ENCODE data around the gene THBS2. TPM values are rescaled to one million over a fixed set of nuclear protein-coding genes. Genes with fewer than 3 reads are reported as not detected.
A peak's percentile ranks its signal among the peaks of the same experiment; 100 is the strongest.

Gene THBS2
- total and polyA plus RNA-seq, 2 of the 4 experiments (the other 2 are of a cell fraction), result 97.3 to 113 TPM

GRCh38 chr6:169274781-169275180 is 21.1 kb upstream of the THBS2 start:
- no peak overlapping the region; the same call in 2 of the 3 replicates for H2BK15ac ChIP-seq (ENCODE audit: low read depth, low read length)
- CTCF ChIA-PET, result interaction anchor here (1.0 kb wide), 1 partner anchor 10 kb away, joined by 4 read pairs; no protein-coding TSS in a partner anchor
- no peak overlapping the region for H3K9ac ChIP-seq (ENCODE audit: low read depth, low read length)
- H3K9me1 ChIP-seq (ENCODE audit: insufficient read depth, low read length), result no peaks in the 10 kb centered on the region
- H2AK9ac ChIP-seq (replicated peaks; ENCODE audit: low read depth, low read length, poor library complexity), result peak overlapping the region; percentile 7
- H3K4me3 ChIP-seq (ENCODE audit: insufficient read depth, low read depth, low read length), result no peak overlapping the region
- BruUV-seq (replicated peaks), result no TSS peak
- intact Hi-C loops (cut with micrococcal nuclease), result no loop called here
- H3K36me3 ChIP-seq (ENCODE audit: control insufficient read depth, insufficient read depth, low read length), result no peaks in the 10 kb centered on the region
- no peak overlapping the region for H3K27ac ChIP-seq (ENCODE audit: insufficient read depth, low read length)
- H3K14ac ChIP-seq (replicated peaks; ENCODE audit: low read depth, low read length), result no peak overlapping the region
- peak overlapping the region; percentile 30; the same call in 1 of the 2 replicates for H4K5ac ChIP-seq (ENCODE audit: low read depth, low read length)
- no peaks in the 10 kb centered on the region for H3K9me3 ChIP-seq (ENCODE audit: control insufficient read depth, insufficient read depth, low read length)
- no peak overlapping the region for H3K23ac ChIP-seq (ENCODE audit: low read depth, low read length)
- H3K18ac ChIP-seq (ENCODE audit: low read depth, low read length), result no peak overlapping the region
- dilution Hi-C loops (cut with HindIII; ENCODE audit: low sequenced_read_pairs, unreplicated experiment), result no loop called here
- H4K20me1 ChIP-seq (ENCODE audit: insufficient read depth, low read length), result no peaks in the 10 kb centered on the region
- H3K4ac ChIP-seq (ENCODE audit: low read depth, low read length), result no peak overlapping the region
- no peaks in the 10 kb centered on the region for H3K27me3 ChIP-seq (ENCODE audit: control insufficient read depth, insufficient read depth, low read length)
- peak overlapping the region in 1 of 2 experiments; percentile 57; a peak in 2 of 4 replicates for H4K8ac ChIP-seq (ENCODE audit: low read depth in 2 of 2, low read length in 2 of 2)
- peaks cover 8% of the 10 kb centered on the region for H3K4me1 ChIP-seq (ENCODE audit: control insufficient read depth, insufficient read depth, low read length)
- WGBS, 2 experiments (ENCODE audit: extremely low coverage in 2 of 2, insufficient read length in 1 of 2), result no CpG with 5 or more reads among the region's 1 CpG
- H4K91ac ChIP-seq (ENCODE audit: insufficient read depth, low read depth, low read length), result 0 out of 2 replicates have a peak overlapping the region, but pooled peaks have one; percentile 31
- no peak overlapping the region for H2BK5ac ChIP-seq (ENCODE audit: low read depth, low read length, poor library complexity, severe bottlenecking)
- peak overlapping the region; percentile 69 for H2AFZ ChIP-seq (replicated peaks; ENCODE audit: low read length, poor library complexity)
- H3K56ac ChIP-seq (ENCODE audit: extremely low read depth, insufficient read depth, low read length), result no peak overlapping the region
- no peak overlapping the region for H3K4me2 ChIP-seq (ENCODE audit: low read depth, low read length)
- H2BK120ac ChIP-seq (ENCODE audit: low read depth, low read length), result no peak overlapping the region
- ATAC-seq (ENCODE audit: low read depth) (peak; percentile 35; the same call in 1 of the 2 replicates), DNase-seq (peak; percentile 50)
- POLR2A ChIA-PET (ENCODE audit: unreplicated experiment), result no interaction called here
- TF ChIP-seq USF2 (IDR thresholded peaks at IDR 0.05; ENCODE audit: low read depth, low read length) (no peak), RCOR1 (IDR thresholded peaks at IDR 0.05; ENCODE audit: insufficient replicate concordance, low read length) (no peak), CEBPB (IDR thresholded peaks at IDR 0.05; ENCODE audit: low read depth, low read length) (no peak), ELK1 (IDR thresholded peaks at IDR 0.05; ENCODE audit: borderline replicate concordance, low read depth, low read length) (no peak), BHLHE40 (IDR thresholded peaks at IDR 0.05; ENCODE audit: low read depth, low read length) (no peak), FOS (IDR thresholded peaks at IDR 0.05; ENCODE audit: low read depth, low read length) (no peak), CHD1 (IDR thresholded peaks at IDR 0.05; ENCODE audit: low read depth, low read length) (no peak), POLR2A (IDR thresholded peaks at IDR 0.05; ENCODE audit: low read depth, low read length) (no peak)
- H2BK20ac ChIP-seq (ENCODE audit: low read depth, low read length), result no peak overlapping the region
- H2AK5ac ChIP-seq (ENCODE audit: low read depth, low read length), result no peak overlapping the region
- no peaks in the 10 kb centered on the region for H3K79me1 ChIP-seq (ENCODE audit: low read depth in 1 of 2, low read length in 2 of 2)
- in situ Hi-C loops (cut with MboI; ENCODE audit: low sequenced_read_pairs), result no loop called here
